HFF-Myc (cell line): ENCODE results near the gene OSBPL3.

ENCODE experiments used
- DNase-seq: peaks from one replicate; pipeline ENCODE4 v3.0.0-alpha.2; 2011; ENCODE audit warnings: low read depth; ENCODE audit errors: extremely low read depth
- H3K4me3 ChIP-seq: replicated peaks from 2 replicates; pipeline ENCODE4 v1.5.1; 2011; ENCODE audit warnings: low read depth, mild to moderate bottlenecking, control low read depth, low read length
- TF ChIP-seq, protein P1 (sequence below): IDR thresholded peaks from 2 replicates; pipeline ENCODE4 v1.5.1; 2012; ENCODE audit warnings: mild to moderate bottlenecking, low read depth, low read length, control low read depth; ENCODE audit errors: missing control alignments

OSBPL3 gene

DNA sequence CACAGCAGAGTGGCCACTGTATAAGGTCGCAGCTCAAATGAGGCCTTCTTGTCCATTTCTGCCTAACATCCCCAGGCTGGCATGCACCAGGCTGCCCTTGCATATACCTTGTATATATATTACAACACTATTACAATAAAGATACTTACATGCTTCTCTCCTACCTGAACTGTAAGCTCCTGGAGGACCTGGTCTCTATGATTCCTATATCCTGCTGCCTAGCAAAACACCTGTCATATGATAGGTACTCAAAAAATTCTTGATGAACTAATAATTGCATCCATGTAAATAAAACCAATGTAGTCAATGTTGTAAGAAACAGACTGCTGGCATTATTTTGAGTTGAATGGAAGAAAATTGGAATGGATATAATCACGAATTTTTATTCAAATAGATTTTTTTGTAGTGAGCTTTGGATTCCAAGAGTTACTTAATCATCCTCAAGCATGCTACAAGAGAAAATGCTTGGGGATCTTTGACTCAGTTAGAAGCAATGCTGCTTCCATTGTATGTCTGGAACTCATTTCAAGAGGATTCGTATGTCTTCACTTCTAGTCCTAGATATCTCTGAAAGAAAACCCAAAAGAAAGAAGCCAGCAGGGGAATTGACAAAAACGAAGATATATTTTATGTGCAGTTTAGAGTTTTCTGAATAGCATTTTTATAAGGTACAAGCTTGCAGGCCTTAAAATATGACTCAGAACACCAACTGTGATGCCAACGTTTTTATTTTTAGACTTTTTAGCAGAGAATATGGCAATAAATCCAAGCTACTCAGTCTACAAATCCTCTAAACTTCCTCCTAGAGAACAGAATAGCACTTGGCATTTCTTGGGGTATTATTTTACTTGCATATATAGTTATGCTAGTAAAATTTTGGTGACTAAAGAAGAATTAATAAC is 53.1 kb downstream of the OSBPL3 start:
- no peak overlapping the region for H3K4me3 ChIP-seq
- TF ChIP-seq, protein P1, sequence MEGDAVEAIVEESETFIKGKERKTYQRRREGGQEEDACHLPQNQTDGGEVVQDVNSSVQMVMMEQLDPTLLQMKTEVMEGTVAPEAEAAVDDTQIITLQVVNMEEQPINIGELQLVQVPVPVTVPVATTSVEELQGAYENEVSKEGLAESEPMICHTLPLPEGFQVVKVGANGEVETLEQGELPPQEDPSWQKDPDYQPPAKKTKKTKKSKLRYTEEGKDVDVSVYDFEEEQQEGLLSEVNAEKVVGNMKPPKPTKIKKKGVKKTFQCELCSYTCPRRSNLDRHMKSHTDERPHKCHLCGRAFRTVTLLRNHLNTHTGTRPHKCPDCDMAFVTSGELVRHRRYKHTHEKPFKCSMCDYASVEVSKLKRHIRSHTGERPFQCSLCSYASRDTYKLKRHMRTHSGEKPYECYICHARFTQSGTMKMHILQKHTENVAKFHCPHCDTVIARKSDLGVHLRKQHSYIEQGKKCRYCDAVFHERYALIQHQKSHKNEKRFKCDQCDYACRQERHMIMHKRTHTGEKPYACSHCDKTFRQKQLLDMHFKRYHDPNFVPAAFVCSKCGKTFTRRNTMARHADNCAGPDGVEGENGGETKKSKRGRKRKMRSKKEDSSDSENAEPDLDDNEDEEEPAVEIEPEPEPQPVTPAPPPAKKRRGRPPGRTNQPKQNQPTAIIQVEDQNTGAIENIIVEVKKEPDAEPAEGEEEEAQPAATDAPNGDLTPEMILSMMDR = no peak
- no peak for DNase-seq

DNA sequence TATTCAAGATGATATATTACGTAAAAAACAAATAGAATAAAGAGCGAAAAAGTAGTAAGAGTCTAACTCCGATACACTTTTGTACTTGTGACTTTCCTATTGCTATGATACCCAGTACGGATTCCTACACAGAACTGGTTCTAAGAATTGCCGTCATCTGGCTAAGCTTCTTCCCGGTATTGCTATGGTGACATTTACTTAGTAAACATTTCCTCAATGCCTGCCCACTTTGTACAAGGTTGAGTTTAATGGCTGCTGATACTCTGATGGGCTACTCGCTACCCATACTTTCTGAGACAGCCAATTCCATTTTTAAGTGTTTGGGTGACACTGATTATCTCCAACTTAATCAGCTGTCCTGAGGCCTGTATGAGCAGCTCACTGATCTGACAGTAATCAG is 55.6 kb downstream of the OSBPL3 start:
- H3K4me3 ChIP-seq = no peak overlapping the region
- TF ChIP-seq, protein P1 = no peak
- DNase-seq = no peak

DNA sequence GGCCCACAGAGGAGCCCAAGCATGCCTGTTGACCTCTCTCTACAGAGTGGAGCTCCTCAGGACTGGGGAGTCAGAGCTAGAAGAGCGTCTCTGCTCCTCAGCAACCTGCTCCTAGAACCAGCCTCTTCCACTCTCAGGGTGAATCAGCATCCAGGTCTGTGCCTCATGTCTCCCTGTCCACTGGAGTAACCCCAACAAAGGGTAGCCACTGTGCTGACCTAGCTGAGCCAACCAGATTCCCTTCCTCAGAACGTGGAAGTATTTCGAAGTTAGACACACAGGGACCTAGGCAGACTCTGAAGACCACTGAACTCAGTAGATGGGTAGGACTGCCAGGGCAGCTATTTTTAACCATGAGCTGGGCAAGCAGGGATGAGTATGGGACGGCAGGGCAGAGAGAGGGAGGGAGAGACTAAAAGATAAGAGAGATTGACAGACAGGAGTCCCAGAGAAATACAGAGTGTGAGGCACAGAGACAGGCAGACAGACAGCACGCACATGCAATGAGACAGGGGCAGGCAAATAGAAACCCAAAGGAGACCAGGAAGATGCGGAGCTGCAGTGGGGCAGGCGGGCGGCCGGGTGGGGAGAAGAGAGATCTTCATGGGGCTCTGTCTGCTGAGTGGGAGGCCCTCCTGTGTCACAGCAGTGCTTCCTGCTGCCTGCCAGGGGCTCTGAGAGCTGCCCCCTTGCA is 56.7 kb downstream of the OSBPL3 start:
- no peak overlapping the region for H3K4me3 ChIP-seq
- DNase-seq = no peak
- TF ChIP-seq, protein P1 = no peak

DNA sequence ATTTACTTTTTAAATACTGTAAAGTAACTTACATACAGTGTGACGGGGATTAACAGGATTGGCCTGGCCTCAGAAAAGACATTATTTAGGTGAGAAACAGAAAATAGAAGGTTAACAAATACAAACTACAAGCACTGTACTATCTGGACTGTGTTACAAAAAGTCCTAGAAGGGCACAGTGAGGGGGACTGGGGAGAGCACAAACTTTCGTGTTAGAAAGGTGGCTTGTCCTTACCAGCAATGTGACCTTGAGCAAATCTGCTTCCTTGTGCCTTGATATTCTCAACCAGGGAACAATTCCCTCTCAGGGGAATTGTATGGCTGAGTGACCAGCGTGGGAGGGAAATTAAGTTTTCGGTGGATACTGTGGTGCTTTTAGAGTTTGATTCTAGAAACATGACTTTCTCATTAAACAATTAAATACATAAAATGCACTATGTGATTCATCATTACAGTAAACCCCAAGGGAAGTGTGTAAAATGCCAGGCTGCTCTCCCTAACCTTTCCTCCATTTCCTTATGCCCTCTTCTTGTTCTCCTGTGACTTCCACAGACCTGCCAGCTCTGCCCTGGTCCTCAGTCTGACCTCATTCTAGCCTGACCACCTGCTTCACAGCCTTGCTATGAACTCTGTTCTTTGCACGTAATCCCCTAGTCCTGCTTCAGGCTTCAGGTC is 57.7 kb downstream of the OSBPL3 start:
- TF ChIP-seq, protein P1 = no peak
- DNase-seq = no peak
- H3K4me3 ChIP-seq = no peak overlapping the region

DNA sequence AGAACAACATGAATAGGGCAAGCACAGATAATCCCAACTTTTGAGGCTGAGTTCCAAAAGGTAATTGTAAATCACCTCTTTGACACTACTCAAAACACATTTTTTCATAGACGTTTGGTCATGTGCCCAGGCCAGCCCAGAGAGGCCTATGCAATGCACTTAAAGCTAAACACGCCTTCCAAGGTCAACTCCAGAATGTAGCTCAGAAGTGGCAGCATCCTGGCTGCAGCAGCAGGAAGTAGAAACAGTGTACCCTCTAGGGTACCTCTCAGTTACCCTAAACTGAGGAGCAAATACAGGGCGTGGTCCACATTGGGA is 58.7 kb downstream of the OSBPL3 start:
- no peak overlapping the region for H3K4me3 ChIP-seq
- DNase-seq = no peak
- TF ChIP-seq, protein P1 = no peak

DNA sequence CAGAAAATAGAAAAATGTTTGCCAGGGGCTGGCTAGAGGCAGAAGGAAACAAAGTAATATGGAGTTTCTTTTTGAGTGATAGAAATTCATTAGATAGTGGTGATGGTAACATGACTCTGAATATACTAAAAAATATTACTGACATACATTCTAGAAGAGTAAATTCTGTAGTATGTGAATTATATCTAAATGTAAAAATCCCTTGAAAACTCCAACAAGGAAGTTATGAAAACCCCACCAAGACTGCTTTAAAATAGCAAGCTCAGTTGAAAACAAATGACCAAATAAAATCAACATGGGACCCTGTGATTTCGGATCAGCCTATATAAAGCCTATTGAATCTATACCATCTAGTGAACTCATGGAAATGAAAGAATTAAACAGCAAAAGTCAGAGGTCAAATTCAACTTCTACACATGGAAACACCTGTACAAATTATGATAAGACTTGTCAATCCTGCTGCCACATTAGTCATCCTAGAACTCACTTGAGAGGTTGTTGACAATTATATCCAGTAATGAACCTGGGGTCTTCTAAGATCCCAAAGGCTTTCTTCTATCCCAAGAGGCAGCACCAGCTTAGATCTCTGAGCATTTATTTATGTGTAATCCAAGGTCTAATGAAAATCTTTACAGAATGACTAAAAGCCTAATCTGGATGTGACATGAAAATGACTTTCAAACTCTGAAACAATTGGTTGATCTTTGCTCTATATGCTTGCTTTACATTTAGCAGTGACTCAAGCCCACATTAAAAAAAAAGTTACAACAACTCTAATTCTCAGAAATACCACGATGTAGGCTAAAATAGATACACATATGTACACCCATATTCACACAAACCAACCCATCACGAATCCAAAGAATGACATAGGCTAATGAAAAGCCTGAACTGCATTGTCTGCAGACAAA is 59.3 kb downstream of the OSBPL3 start:
- no peak overlapping the region for H3K4me3 ChIP-seq
- TF ChIP-seq, protein P1 = no peak
- DNase-seq = no peak
